Measurements from ENCODE around the gene CPAMD8.

The CPAMD8 gene

GRCh38 chr19:16899566-16900075, 127.0 kb downstream of the CPAMD8 start:
- no peaks in the 10 kb centered on the region for H3K36me3 ChIP-seq (ENCODE audit: insufficient read depth)
- H3K79me2 ChIP-seq (ENCODE audit: insufficient read depth, low read depth) = no peaks in the 10 kb centered on the region
- H3K27ac ChIP-seq = no peak overlapping the region
- no peaks in the 10 kb centered on the region for H4K20me1 ChIP-seq (ENCODE audit: insufficient read depth)
- no peak overlapping the region for H3K4me3 ChIP-seq (IDR thresholded peaks at IDR 0.05; ENCODE audit: insufficient read depth, low read depth, low read length)
- no peak overlapping the region for H3K4me2 ChIP-seq
- H3K9ac ChIP-seq = no peak overlapping the region
- TF ChIP-seq CTCF (conservative IDR thresholded peaks at IDR 0.05; ENCODE audit: low read depth, low read length) = peak; percentile 67
- H3K27me3 ChIP-seq (ENCODE audit: insufficient read depth, low read depth) = peaks cover 7% of the 10 kb centered on the region; the same call in 1 of the 2 replicates
- H2AFZ ChIP-seq (ENCODE audit: low read depth) = no peak overlapping the region
- H3K4me1 ChIP-seq (ENCODE audit: low read depth, poor library complexity, severe bottlenecking) = peaks cover 10% of the 10 kb centered on the region

GRCh38 chr19:16898361-16899015, 128.1 kb downstream of the CPAMD8 start:
- Histone ChIP-seq H3K27ac (no peak overlapping the region), H3K4me3 (IDR thresholded peaks at IDR 0.05; ENCODE audit: insufficient read depth, low read depth, low read length) (no peak overlapping the region), H3K27me3 (ENCODE audit: insufficient read depth, low read depth) (peaks cover 7% of the 10 kb centered on the region; the same call in 1 of the 2 replicates), H3K79me2 (ENCODE audit: insufficient read depth, low read depth) (no peaks in the 10 kb centered on the region), H3K36me3 (ENCODE audit: insufficient read depth) (no peaks in the 10 kb centered on the region), H3K9ac (no peak overlapping the region), H3K4me1 (ENCODE audit: low read depth, poor library complexity, severe bottlenecking) (peaks cover 21% of the 10 kb centered on the region), H2AFZ (ENCODE audit: low read depth) (no peak overlapping the region), H4K20me1 (ENCODE audit: insufficient read depth) (no peaks in the 10 kb centered on the region), H3K4me2 (no peak overlapping the region)
- no peak for TF ChIP-seq CTCF (conservative IDR thresholded peaks at IDR 0.05; ENCODE audit: low read depth, low read length)

GRCh38 chr19:16897856-16898161, 128.8 kb downstream of the CPAMD8 start:
- H3K4me2 ChIP-seq = peak overlapping the region; percentile 78
- H3K27me3 ChIP-seq (ENCODE audit: insufficient read depth, low read depth) = peaks cover 7% of the 10 kb centered on the region; the same call in 1 of the 2 replicates
- H3K79me2 ChIP-seq (ENCODE audit: insufficient read depth, low read depth) = no peaks in the 10 kb centered on the region
- H3K27ac ChIP-seq = no peak overlapping the region
- no peaks in the 10 kb centered on the region for H4K20me1 ChIP-seq (ENCODE audit: insufficient read depth)
- no peak overlapping the region for H3K4me3 ChIP-seq (IDR thresholded peaks at IDR 0.05; ENCODE audit: insufficient read depth, low read depth, low read length)
- H3K36me3 ChIP-seq (ENCODE audit: insufficient read depth) = no peaks in the 10 kb centered on the region
- H2AFZ ChIP-seq (ENCODE audit: low read depth) = peak overlapping the region; percentile 61; the same call in 1 of the 2 replicates
- no peak overlapping the region for H3K9ac ChIP-seq
- peaks cover 28% of the 10 kb centered on the region for H3K4me1 ChIP-seq (ENCODE audit: low read depth, poor library complexity, severe bottlenecking)
- no peak for TF ChIP-seq CTCF (conservative IDR thresholded peaks at IDR 0.05; ENCODE audit: low read depth, low read length)

GRCh38 chr19:16897029-16897855, 129.4 kb downstream of the CPAMD8 start:
- TF ChIP-seq CTCF (conservative IDR thresholded peaks at IDR 0.05; ENCODE audit: low read depth, low read length) = no peak
- no peak overlapping the region for H3K9ac ChIP-seq
- peak overlapping the region; percentile 61; the same call in 1 of the 2 replicates for H2AFZ ChIP-seq (ENCODE audit: low read depth)
- H3K79me2 ChIP-seq (ENCODE audit: insufficient read depth, low read depth) = no peaks in the 10 kb centered on the region
- no peaks in the 10 kb centered on the region for H3K36me3 ChIP-seq (ENCODE audit: insufficient read depth)
- H3K4me3 ChIP-seq (IDR thresholded peaks at IDR 0.05; ENCODE audit: insufficient read depth, low read depth, low read length) = no peak overlapping the region
- peaks cover 34% of the 10 kb centered on the region for H3K4me1 ChIP-seq (ENCODE audit: low read depth, poor library complexity, severe bottlenecking)
- H3K27ac ChIP-seq = no peak overlapping the region
- peaks cover 7% of the 10 kb centered on the region; the same call in 1 of the 2 replicates for H3K27me3 ChIP-seq (ENCODE audit: insufficient read depth, low read depth)
- H3K4me2 ChIP-seq = peak overlapping the region; percentile 78
- H4K20me1 ChIP-seq (ENCODE audit: insufficient read depth) = no peaks in the 10 kb centered on the region
